ENCODE measurements around the gene IL4R. TPM values are rescaled to one million over a fixed set of nuclear protein-coding genes. Genes with fewer than 3 reads are reported as not detected.
"Not testable (repeated sequence)": the region's sequence is repeated elsewhere in the genome, so short reads cannot be mapped to it uniquely, and the experiment has no call there.

IL4R gene
- total RNA-seq, 1 donor from 2014 or later = 202 TPM

- Mint-ChIP-seq H3K4me1 (peaks cover 50% of the 10 kb centered on the region), H3K9me3 (peaks cover 4% of the 10 kb centered on the region), H3K27ac (no peak overlapping the region), H3K27me3 (no peaks in the 10 kb centered on the region), H3K36me3 (ENCODE audit: low read depth) (no peaks in the 10 kb centered on the region), H3K4me3 (no peak overlapping the region)
- no peak for ATAC-seq (ENCODE audit: low read depth)
- ChIA-PET CTCF (no interaction called here), POLR2A (interaction anchor here (0.5 kb wide), 1 partner anchor 40 kb away, joined by 3 read pairs; no protein-coding TSS in a partner anchor)
- intact Hi-C loops (cut with micrococcal nuclease) = loop anchor here (2.0 kb wide), 1 partner anchor 13 kb away; no protein-coding TSS in a partner anchor
- DNase-seq = no peak
- TF ChIP-seq CTCF (IDR thresholded peaks at IDR 0.05) = no peak
Measured at GRCh38 chr16:27287887-27288286, 25.9 kb upstream of the IL4R start.

GRCh38 chr16:27288313-27288712 lies 25.5 kb upstream of the IL4R start:
- CTCF ChIA-PET; POLR2A ChIA-PET; H3K36me3 Mint-ChIP-seq (ENCODE audit: low read depth); ATAC-seq (ENCODE audit: low read depth); H3K27ac Mint-ChIP-seq; H3K27me3 Mint-ChIP-seq; H3K4me3 Mint-ChIP-seq; intact Hi-C loops (cut with micrococcal nuclease); DNase-seq; H3K9me3 Mint-ChIP-seq: not testable (repeated sequence)
- peaks cover 50% of the 10 kb centered on the region for H3K4me1 Mint-ChIP-seq

- Mint-ChIP-seq H3K36me3 (ENCODE audit: low read depth) (no peaks in the 10 kb centered on the region), H3K9me3 (peaks cover 4% of the 10 kb centered on the region), H3K4me1 (peaks cover 44% of the 10 kb centered on the region), H3K27me3 (no peaks in the 10 kb centered on the region), H3K4me3 (no peak overlapping the region), H3K27ac (no peak overlapping the region)
- TF ChIP-seq CTCF (IDR thresholded peaks at IDR 0.05) = no peak
- CTCF ChIA-PET = no interaction called here
- intact Hi-C loops (cut with micrococcal nuclease) = no loop called here
- POLR2A ChIA-PET = no interaction called here
- no peak for ATAC-seq (ENCODE audit: low read depth)
- DNase-seq = no peak
Measured at GRCh38 chr16:27289669-27290068, 24.1 kb upstream of the IL4R start.

- ChIA-PET CTCF (no interaction called here), POLR2A (interaction anchor here (0.9 kb wide), 1 partner anchor 28 kb away, joined by 4 read pairs; no protein-coding TSS in a partner anchor)
- no peak for DNase-seq
- Mint-ChIP-seq H3K36me3 (ENCODE audit: low read depth) (no peaks in the 10 kb centered on the region), H3K27me3 (no peaks in the 10 kb centered on the region), H3K27ac (no peak overlapping the region), H3K4me3 (no peak overlapping the region), H3K4me1 (peaks cover 38% of the 10 kb centered on the region), H3K9me3 (peaks cover 4% of the 10 kb centered on the region)
- intact Hi-C loops (cut with micrococcal nuclease) = no loop called here
- TF ChIP-seq CTCF (IDR thresholded peaks at IDR 0.05) = no peak
- no peak for ATAC-seq (ENCODE audit: low read depth)
Measured at GRCh38 chr16:27290562-27290961, 23.2 kb upstream of the IL4R start.

- no peaks in the 10 kb centered on the region for H3K27me3 Mint-ChIP-seq
- H3K4me3 Mint-ChIP-seq = no peak overlapping the region
- intact Hi-C loops (cut with micrococcal nuclease) = no loop called here
- DNase-seq (no peak), ATAC-seq (ENCODE audit: low read depth) (no peak)
- TF ChIP-seq CTCF (IDR thresholded peaks at IDR 0.05) = no peak
- ChIA-PET POLR2A (interaction anchor here (0.9 kb wide), 1 partner anchor 27 kb away, joined by 4 read pairs; no protein-coding TSS in a partner anchor), CTCF (no interaction called here)
- no peak overlapping the region for H3K27ac Mint-ChIP-seq
- no peaks in the 10 kb centered on the region for H3K36me3 Mint-ChIP-seq (ENCODE audit: low read depth)
- H3K9me3 Mint-ChIP-seq = peaks cover 4% of the 10 kb centered on the region
- peaks cover 38% of the 10 kb centered on the region for H3K4me1 Mint-ChIP-seq
Measured at GRCh38 chr16:27291106-27291505, 22.7 kb upstream of the IL4R start.

GRCh38 chr16:27291722-27292240 lies 22.0 kb upstream of the IL4R start:
- no peak overlapping the region for H3K27ac Mint-ChIP-seq
- CTCF ChIA-PET = no interaction called here
- intact Hi-C loops (cut with micrococcal nuclease) = no loop called here
- no peaks in the 10 kb centered on the region for H3K27me3 Mint-ChIP-seq
- H3K4me3 Mint-ChIP-seq = no peak overlapping the region
- ATAC-seq (ENCODE audit: low read depth) (no peak), DNase-seq (no peak)
- H3K36me3 Mint-ChIP-seq (ENCODE audit: low read depth) = no peaks in the 10 kb centered on the region
- H3K4me1 Mint-ChIP-seq = peaks cover 38% of the 10 kb centered on the region
- peaks cover 4% of the 10 kb centered on the region for H3K9me3 Mint-ChIP-seq
- POLR2A ChIA-PET = interaction anchor here (0.7 kb wide), 1 partner anchor 12 kb away, joined by 3 read pairs; no protein-coding TSS in a partner anchor
- TF ChIP-seq CTCF (IDR thresholded peaks at IDR 0.05) = no peak

All from activated B cell treated with CpG ODN at 0.5 μM for 24 hours (primary cell).